GM23338 (cell line): ENCODE results near the gene CDH20. TPM values are rescaled to one million over a fixed set of nuclear protein-coding genes. Genes with fewer than 3 reads are reported as not detected.

Experiments
- ATAC-seq: fragments of 200-7000 bp; cut with Tn5 transposase; 3 replicates; pipeline ENCODE4 v1.9.1; 2020
- DNase-seq: peaks from one replicate; pipeline ENCODE4 v3.0.0-alpha.2; 2015; ENCODE audit warnings: low spot score
- H2AFZ ChIP-seq: fragments of 200-600 bp; sonication (generic); 2 replicates; pipeline ENCODE4 v1.8.0; 2016; ENCODE audit warnings: antibody characterized with exemption, mild to moderate bottlenecking, moderate library complexity
- H3F3A ChIP-seq: fragments of 200-600 bp; sonication (generic); replicated peaks from 2 replicates; pipeline ENCODE4 v1.8.0; 2017; ENCODE audit warnings: antibody characterized with exemption, mixed run types, low read depth
- H3K27ac ChIP-seq: fragments of 200-600 bp; sonication (generic); 2 replicates; pipeline ENCODE4 v1.6.1; 2016; ENCODE audit warnings: low read depth
- H3K27me3 ChIP-seq: fragments of 200-600 bp; sonication (generic); 2 replicates; pipeline ENCODE4 v1.8.0; 2016; ENCODE audit warnings: mild to moderate bottlenecking, mixed run types, moderate library complexity; ENCODE audit not compliant: insufficient read depth
- H3K36me3 ChIP-seq: fragments of 200-600 bp; sonication (generic); 2 replicates; pipeline ENCODE4 v1.8.0; 2016; ENCODE audit warnings: mild to moderate bottlenecking; ENCODE audit not compliant: insufficient read depth
- H3K4me1 ChIP-seq: fragments of 200-600 bp; sonication (generic); 2 replicates; pipeline ENCODE4 v1.8.0; 2016; ENCODE audit warnings: mild to moderate bottlenecking, moderate library complexity; ENCODE audit not compliant: insufficient read depth
- H3K4me2 ChIP-seq: fragments of 200-600 bp; sonication (generic); 2 replicates; pipeline ENCODE4 v1.7.1; 2017; ENCODE audit warnings: mixed run types
- H3K4me3 ChIP-seq: fragments of 200-600 bp; sonication (generic); 2 replicates; pipeline ENCODE4 v1.6.1; 2016; ENCODE audit warnings: mixed run types
- H3K79me2 ChIP-seq: fragments of 200-600 bp; sonication (generic); replicated peaks from 2 replicates; pipeline ENCODE4 v1.8.0; 2017; ENCODE audit warnings: mild to moderate bottlenecking; ENCODE audit not compliant: insufficient read depth
- H3K9me2 ChIP-seq: fragments of 200-600 bp; sonication (generic); 2 replicates; pipeline ENCODE4 v1.8.0; 2017; ENCODE audit not compliant: insufficient read depth
- H4K20me1 ChIP-seq: fragments of 200-600 bp; sonication (generic); replicated peaks from 2 replicates; pipeline ENCODE4 v1.8.0; 2017; ENCODE audit warnings: mild to moderate bottlenecking; ENCODE audit not compliant: insufficient read depth
- H3K27ac Mint-ChIP-seq: 2 replicates; pipeline ENCODE4 v1.8.0; 2020; ENCODE audit warnings: inconsistent platforms, mild to moderate bottlenecking, moderate library complexity, mixed read lengths
- H3K27me3 Mint-ChIP-seq: 3 replicates; pipeline ENCODE4 v1.8.0; 2022; ENCODE audit warnings: low read depth, mild to moderate bottlenecking, moderate library complexity, mixed read lengths, inconsistent platforms; ENCODE audit not compliant: insufficient read depth, poor library complexity
- H3K36me3 Mint-ChIP-seq: 3 replicates; pipeline ENCODE4 v1.8.0; 2021; ENCODE audit warnings: low read depth, mild to moderate bottlenecking, inconsistent platforms, moderate library complexity, mixed read lengths
- H3K4me1 Mint-ChIP-seq: 3 replicates; pipeline ENCODE4 v1.8.0; 2020; ENCODE audit warnings: mild to moderate bottlenecking, inconsistent platforms, mixed read lengths
- H3K4me3 Mint-ChIP-seq: 3 replicates; pipeline ENCODE4 v1.8.0; 2021; ENCODE audit warnings: moderate library complexity, mild to moderate bottlenecking, inconsistent platforms, mixed read lengths
- H3K9me3 Mint-ChIP-seq: 3 replicates; pipeline ENCODE4 v1.8.0; 2020; ENCODE audit warnings: moderate library complexity, mild to moderate bottlenecking, inconsistent platforms, mixed read lengths
- CREB1 ChIP-seq: fragments of 250-450 bp; sonication (Bioruptor Pico); IDR thresholded peaks from 2 replicates; pipeline ENCODE4 v1.5.0; 2020; ENCODE audit warnings: low read depth, mild to moderate bottlenecking, moderate library complexity
- CTCF ChIP-seq, 2 experiments: fragments of 200-600 bp in 1 of 2; sonication (generic) in 1 of 2; conservative IDR thresholded peaks; 2 replicates each; pipeline versions ENCODE4 v1.5.1 to v1.6.1; 2016 to 2017; ENCODE audit warnings: antibody characterized with exemption in 2 of 2, low read depth in 2 of 2, mild to moderate bottlenecking in 2 of 2, moderate library complexity in 1 of 2
- EZH2phosphoT487 ChIP-seq: fragments of 200-600 bp; sonication (generic); IDR thresholded peaks from one replicate; pipeline ENCODE4 v1.8.1; 2018; ENCODE audit warnings: antibody characterized with exemption; ENCODE audit not compliant: unreplicated experiment
- JUNB ChIP-seq: IDR thresholded peaks from one replicate; pipeline ENCODE4 v1.6.1; 2016; ENCODE audit warnings: antibody characterized with exemption; ENCODE audit not compliant: unreplicated experiment
- NANOG ChIP-seq: IDR thresholded peaks from 2 replicates; pipeline ENCODE4 v1.6.1; 2016; ENCODE audit warnings: antibody characterized with exemption, borderline replicate concordance
- POLR2AphosphoS5 ChIP-seq: IDR thresholded peaks from 2 replicates; pipeline ENCODE4 v1.6.1; 2016; ENCODE audit warnings: antibody characterized with exemption, low read depth
- STAT1 ChIP-seq: IDR thresholded peaks from one replicate; pipeline ENCODE4 v1.6.1; 2016; ENCODE audit warnings: antibody characterized with exemption; ENCODE audit not compliant: unreplicated experiment
- ZNF114 ChIP-seq: fragments of 250-450 bp; sonication (Bioruptor Pico); IDR thresholded peaks from 2 replicates; pipeline ENCODE4 v1.5.0; 2020; ENCODE audit warnings: mild to moderate bottlenecking, moderate library complexity
- ZNF331 ChIP-seq: fragments of 250-450 bp; sonication (Bioruptor Pico); IDR thresholded peaks from 2 replicates; pipeline ENCODE4 v1.5.0; 2020; ENCODE audit warnings: low read depth, mild to moderate bottlenecking, moderate library complexity
- polyA plus RNA-seq: library from polyadenylated mRNA; unstranded; fragments of >200 nt; fragmentation: Nextera tagmentation; extraction: Ambion mirVana; gene quantifications from 2 replicates; pipeline ENCODE4 v1.2.1, GENCODE V29; 2016
- total RNA-seq: library from RNA; depleted of rRNA; stranded (reverse); fragments of >200 nt; shearing (Covaris generic); gene quantifications from 2 replicates; pipeline ENCODE4 v1.2.3, GENCODE V29; 2014

CDH20 gene
- total and polyA plus RNA-seq, 2 experiments from 2014 or later: 1.0 TPM; not detected in 1

GRCh38 chr18:61580046-61580445, 246.8 kb downstream of the CDH20 start:
- TF ChIP-seq STAT1 (no peak), CREB1 (CRISPR knock-in tag) (no peak), POLR2AphosphoS5 (no peak), JUNB (no peak), ZNF331 (CRISPR knock-in tag) (no peak)
- Mint-ChIP-seq H3K27ac (no peak overlapping the region), H3K27me3 (peaks cover 15% of the 10 kb centered on the region), H3K36me3 (no peaks in the 10 kb centered on the region), H3K4me1 (peaks cover 18% of the 10 kb centered on the region), H3K4me3 (no peak overlapping the region), H3K9me3 (no peaks in the 10 kb centered on the region)
- Histone ChIP-seq H3K4me2 (no peak overlapping the region), H3K27ac (no peak overlapping the region), H3K9me2 (peaks cover 13% of the 10 kb centered on the region), H3F3A (no peaks in the 10 kb centered on the region), H3K4me1 (peaks cover 8% of the 10 kb centered on the region; the same call in 1 of the 2 replicates), H2AFZ (no peak overlapping the region), H3K79me2 (no peaks in the 10 kb centered on the region), H3K36me3 (no peaks in the 10 kb centered on the region), H3K27me3 (peaks cover 7% of the 10 kb centered on the region), H4K20me1 (no peaks in the 10 kb centered on the region), H3K4me3 (no peak overlapping the region)
- ATAC-seq: no peak
- no peak for DNase-seq

- Histone ChIP-seq H3K4me1 (peaks cover 5% of the 10 kb centered on the region; the same call in 1 of the 2 replicates), H3K27ac (peak overlapping the region; percentile 39; the same call in 1 of the 2 replicates), H2AFZ (peak overlapping the region; percentile 98), H4K20me1 (no peaks in the 10 kb centered on the region), H3K36me3 (no peaks in the 10 kb centered on the region), H3K79me2 (no peaks in the 10 kb centered on the region), H3K27me3 (peaks cover 7% of the 10 kb centered on the region), H3K4me2 (peak overlapping the region; percentile 85), H3F3A (no peaks in the 10 kb centered on the region), H3K9me2 (0 out of 2 replicates have a peak, but pooled peaks cover 6% of the 10 kb centered on the region), H3K4me3 (peak overlapping the region; percentile 72)
- Mint-ChIP-seq H3K27ac (peak overlapping the region; percentile 87), H3K4me3 (peak overlapping the region; percentile 72), H3K27me3 (peaks cover 15% of the 10 kb centered on the region), H3K36me3 (no peaks in the 10 kb centered on the region), H3K9me3 (no peaks in the 10 kb centered on the region), H3K4me1 (peaks cover 10% of the 10 kb centered on the region; the same call in 2 of the 3 replicates)
- DNase-seq (peak; percentile 88), ATAC-seq (peak; percentile 100)
- no peak for TF ChIP-seq JUNB
- peak; percentile 93 to 96 for TF ChIP-seq CTCF (conservative IDR thresholded peaks at IDR 0.05; ENCODE audit: low read depth in 2 of 2)
Measured at GRCh38 chr18:61581578-61582201, 248.5 kb downstream of the CDH20 start.

- no peaks in the 10 kb centered on the region for H3K36me3 Mint-ChIP-seq
- Histone ChIP-seq H2AFZ (peak overlapping the region; percentile 98), H3K79me2 (no peaks in the 10 kb centered on the region), H3K4me1 (peaks cover 5% of the 10 kb centered on the region; the same call in 1 of the 2 replicates), H3K9me2 (0 out of 2 replicates have a peak, but pooled peaks cover 6% of the 10 kb centered on the region), H3K4me3 (peak overlapping the region; percentile 72), H3K36me3 (no peaks in the 10 kb centered on the region), H3F3A (no peaks in the 10 kb centered on the region), H3K4me2 (peak overlapping the region; percentile 85), H3K27me3 (peaks cover 7% of the 10 kb centered on the region), H4K20me1 (no peaks in the 10 kb centered on the region), H3K27ac (no peak overlapping the region)
- peaks cover 10% of the 10 kb centered on the region; the same call in 2 of the 3 replicates for H3K4me1 Mint-ChIP-seq
- DNase-seq (no peak), ATAC-seq (peak; percentile 63)
- H3K9me3 Mint-ChIP-seq: no peaks in the 10 kb centered on the region
- peak overlapping the region; percentile 72 for H3K4me3 Mint-ChIP-seq
- peaks cover 15% of the 10 kb centered on the region for H3K27me3 Mint-ChIP-seq
- no peak overlapping the region for H3K27ac Mint-ChIP-seq
- TF ChIP-seq NANOG (no peak), CTCF (conservative IDR thresholded peaks at IDR 0.05; ENCODE audit: low read depth in 2 of 2) (no peak), CREB1 (CRISPR knock-in tag) (no peak), ZNF114 (CRISPR knock-in tag) (no peak), STAT1 (no peak), EZH2phosphoT487 (no peak)
Measured at GRCh38 chr18:61582202-61582710, 249.0 kb downstream of the CDH20 start.
